Trophoblast cell (in vitro differentiated cells and primary cell): Measurements from ENCODE around the gene KRT3.
A peak's percentile ranks its signal among the peaks of the same experiment; 100 is the strongest.

Source experiments
- DNase-seq, 2 donors: peaks; one replicate each; pipeline ENCODE4 v3.0.0-alpha.2; 2016
- H2AFZ ChIP-seq: 2 replicates; pipeline ENCODE4 v1.6.1; 2013; ENCODE audit warnings: low read length, moderate library complexity, mild to moderate bottlenecking; ENCODE audit not compliant: insufficient read depth, poor library complexity
- H2AK5ac ChIP-seq: 2 replicates; pipeline ENCODE4 v1.6.1; 2013; ENCODE audit warnings: mild to moderate bottlenecking, low read length
- H2BK120ac ChIP-seq: 2 replicates; pipeline ENCODE4 v1.6.1; 2013; ENCODE audit warnings: low read length, mild to moderate bottlenecking, moderate library complexity; ENCODE audit not compliant: insufficient read depth, poor library complexity
- H2BK12ac ChIP-seq: 2 replicates; pipeline ENCODE4 v1.6.1; 2013; ENCODE audit warnings: mild to moderate bottlenecking, low read length, moderate library complexity
- H2BK5ac ChIP-seq: 2 replicates; pipeline ENCODE4 v1.6.1; 2013; ENCODE audit warnings: low read length, low read depth, moderate library complexity, mild to moderate bottlenecking; ENCODE audit not compliant: poor library complexity
- H3K14ac ChIP-seq: 2 replicates; pipeline ENCODE4 v1.6.1; 2013; ENCODE audit warnings: mild to moderate bottlenecking, low read length
- H3K18ac ChIP-seq: 2 replicates; pipeline ENCODE4 v1.6.1; 2013; ENCODE audit warnings: mild to moderate bottlenecking, low read length
- H3K23ac ChIP-seq: 2 replicates; pipeline ENCODE4 v1.6.1; 2013; ENCODE audit warnings: low read length
- H3K27ac ChIP-seq: 2 replicates; pipeline ENCODE4 v1.5.1; 2013; ENCODE audit warnings: low read depth, mild to moderate bottlenecking, inconsistent platforms, low read length, moderate library complexity
- H3K27me3 ChIP-seq: 2 replicates; pipeline ENCODE4 v1.6.1; 2013; ENCODE audit warnings: inconsistent platforms, mild to moderate bottlenecking, low read length, moderate library complexity; ENCODE audit not compliant: insufficient read depth
- H3K36me3 ChIP-seq, 2 experiments: 1 replicate in 1 of 2; 2 replicates in 1 of 2; pipeline ENCODE4 v1.6.1; 2013; ENCODE audit warnings: low read length in 2 of 2, mild to moderate bottlenecking in 2 of 2, moderate library complexity in 1 of 2; ENCODE audit not compliant: insufficient read depth in 2 of 2, control insufficient read depth in 1 of 2
- H3K4ac ChIP-seq: 2 replicates; pipeline ENCODE4 v1.6.1; 2013; ENCODE audit warnings: low read depth, mild to moderate bottlenecking, low read length, moderate library complexity
- H3K4me1 ChIP-seq, 2 experiments: 1 replicate in 1 of 2; 2 replicates in 1 of 2; pipeline ENCODE4 v1.6.1; 2013; ENCODE audit warnings: low read length in 2 of 2, mild to moderate bottlenecking in 2 of 2, moderate library complexity in 1 of 2; ENCODE audit not compliant: insufficient read depth in 2 of 2, control insufficient read depth in 1 of 2
- H3K4me2 ChIP-seq: 2 replicates; pipeline ENCODE4 v1.6.1; 2013; ENCODE audit warnings: inconsistent platforms, mild to moderate bottlenecking, low read length, moderate library complexity
- H3K4me3 ChIP-seq: 2 replicates; pipeline ENCODE4 v1.5.1; 2013; ENCODE audit warnings: mild to moderate bottlenecking, low read depth, low read length, inconsistent platforms
- H3K79me1 ChIP-seq: one replicate; pipeline ENCODE4 v1.6.1; 2013; ENCODE audit warnings: low read length
- H3K79me2 ChIP-seq: 2 replicates; pipeline ENCODE4 v1.6.1; 2013; ENCODE audit warnings: low read length, mild to moderate bottlenecking; ENCODE audit not compliant: control insufficient read depth, insufficient read depth, poor library complexity
- H3K9ac ChIP-seq: 2 replicates; pipeline ENCODE4 v1.6.1; 2013; ENCODE audit warnings: mild to moderate bottlenecking, low read length
- H3K9me3 ChIP-seq: 2 replicates; pipeline ENCODE4 v1.6.1; 2013; ENCODE audit warnings: low read depth, mild to moderate bottlenecking, control low read depth, inconsistent platforms, low read length; ENCODE audit not compliant: insufficient read depth
- H4K12ac ChIP-seq: 2 replicates; pipeline ENCODE4 v1.6.1; 2013; ENCODE audit warnings: low read depth, mild to moderate bottlenecking, low read length, moderate library complexity
- H4K8ac ChIP-seq: 2 replicates; pipeline ENCODE4 v1.6.1; 2013; ENCODE audit warnings: low read depth, mild to moderate bottlenecking, low read length, moderate library complexity
- H4K91ac ChIP-seq: one replicate; pipeline ENCODE4 v1.6.1; 2013; ENCODE audit warnings: low read depth, mild to moderate bottlenecking, low read length, moderate library complexity
- WGBS: extraction: QIAGEN DNeasy Blood & Tissue Kit; methylation state at CpG from one replicate; pipeline ENCODE4 v1.1.7; 2013; ENCODE audit warnings: missing lambda C conversion rate; ENCODE audit not compliant: insufficient read length, insufficient coverage; ENCODE audit errors: extremely low coverage; 5-methylcytosine and 5-hydroxymethylcytosine counted together

Gene KRT3

DNA sequence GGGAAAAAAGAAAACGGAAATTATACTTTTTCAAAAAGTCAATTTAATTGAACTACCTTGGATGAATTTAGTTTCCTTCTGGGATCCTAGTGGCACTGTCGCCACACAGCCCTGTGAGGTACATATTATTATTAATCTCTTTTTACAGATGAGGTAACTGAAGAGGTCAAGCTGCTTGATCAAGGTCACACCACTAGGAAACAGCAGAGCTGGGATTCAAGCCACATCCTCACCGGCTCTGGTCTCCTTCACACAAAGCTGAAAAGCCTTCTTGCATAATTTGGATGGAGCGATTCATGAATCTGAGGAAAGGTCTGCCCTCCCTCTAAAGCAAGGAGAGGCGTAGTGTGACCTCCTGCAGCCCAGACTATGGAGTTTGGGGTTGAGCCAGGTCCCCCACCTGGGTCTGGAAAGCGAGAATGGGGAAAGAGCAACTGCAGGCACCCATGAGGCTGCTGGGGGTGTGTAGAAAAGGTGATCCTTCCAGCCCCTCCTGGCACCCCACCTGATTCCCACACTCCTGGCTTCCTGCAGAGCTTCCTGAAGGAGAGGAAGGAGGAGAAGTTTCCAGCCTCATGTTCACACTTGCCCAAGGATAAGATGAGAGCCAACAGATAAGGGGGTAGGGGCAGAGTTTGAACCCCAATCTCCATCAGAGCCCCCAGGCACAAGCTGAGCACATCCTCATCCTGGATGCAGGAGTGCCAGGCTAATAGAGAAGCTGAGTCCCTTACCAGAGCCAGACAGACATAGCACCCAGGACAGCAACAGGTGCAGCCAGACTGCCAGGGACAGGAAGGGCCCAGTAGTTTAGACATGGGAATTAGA is 42.1 kb upstream of the KRT3 start:
- Histone ChIP-seq H3K9ac (no peak overlapping the region), H3K79me1 (no peaks in the 10 kb centered on the region), H2AFZ (no peak overlapping the region), H3K79me2 (no peaks in the 10 kb centered on the region), H3K14ac (no peak overlapping the region), H2BK12ac (no peak overlapping the region), H2BK120ac (no peak overlapping the region), H4K8ac (no peak overlapping the region), H3K4me3 (no peak overlapping the region), H3K9me3 (peaks cover 3% of the 10 kb centered on the region), H4K12ac (no peak overlapping the region), H2AK5ac (no peak overlapping the region), H3K27ac (no peak overlapping the region), H3K4me2 (no peak overlapping the region), H3K23ac (no peak overlapping the region), H3K36me3 (no peaks in the 10 kb centered on the region), H3K4me1 (peaks cover 3 to 4% of the 10 kb centered on the region in 2 experiments), H3K4ac (no peak overlapping the region), H2BK5ac (no peak overlapping the region), H3K27me3 (no peaks in the 10 kb centered on the region), H3K18ac (no peak overlapping the region), H4K91ac (no peak overlapping the region)
- no peak for DNase-seq
- WGBS = no CpG with 5 or more reads among the region's 6 CpGs

DNA sequence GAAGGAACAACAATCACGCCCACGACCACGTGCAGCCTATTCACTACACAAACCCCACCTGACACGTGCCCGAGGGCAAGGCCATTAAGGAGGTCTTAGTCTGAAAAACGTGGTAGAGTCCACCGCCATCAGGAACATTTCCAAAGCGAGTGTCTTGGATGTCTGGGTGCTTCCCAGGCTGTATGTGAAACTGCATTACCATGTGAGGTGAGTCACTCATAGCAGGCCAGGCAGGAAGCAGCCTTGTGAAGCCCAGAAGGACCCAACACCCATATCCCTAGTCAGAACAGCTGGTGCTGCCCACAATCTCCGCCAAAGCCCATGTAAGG is 41.5 kb upstream of the KRT3 start:
- H3K23ac ChIP-seq = no peak overlapping the region
- H3K9me3 ChIP-seq = peaks cover 4% of the 10 kb centered on the region
- no peak overlapping the region for H3K14ac ChIP-seq
- no peaks in the 10 kb centered on the region for H3K27me3 ChIP-seq
- peaks cover 3 to 4% of the 10 kb centered on the region in 2 experiments for H3K4me1 ChIP-seq
- H3K18ac ChIP-seq = no peak overlapping the region
- H3K4ac ChIP-seq = no peak overlapping the region
- no peak overlapping the region for H3K27ac ChIP-seq
- no CpG with 5 or more reads among the region's 9 CpGs for WGBS
- H3K4me3 ChIP-seq = no peak overlapping the region
- H3K79me2 ChIP-seq = no peaks in the 10 kb centered on the region
- H2BK5ac ChIP-seq = no peak overlapping the region
- DNase-seq = peak; percentile 17 to 42
- no peak overlapping the region for H4K12ac ChIP-seq
- no peak overlapping the region for H2BK120ac ChIP-seq
- no peak overlapping the region for H3K9ac ChIP-seq
- no peaks in the 10 kb centered on the region for H3K79me1 ChIP-seq
- no peak overlapping the region for H3K4me2 ChIP-seq
- no peak overlapping the region for H4K8ac ChIP-seq
- no peak overlapping the region for H2BK12ac ChIP-seq
- no peak overlapping the region for H2AK5ac ChIP-seq
- no peaks in the 10 kb centered on the region for H3K36me3 ChIP-seq
- no peak overlapping the region for H4K91ac ChIP-seq
- no peak overlapping the region for H2AFZ ChIP-seq

DNA sequence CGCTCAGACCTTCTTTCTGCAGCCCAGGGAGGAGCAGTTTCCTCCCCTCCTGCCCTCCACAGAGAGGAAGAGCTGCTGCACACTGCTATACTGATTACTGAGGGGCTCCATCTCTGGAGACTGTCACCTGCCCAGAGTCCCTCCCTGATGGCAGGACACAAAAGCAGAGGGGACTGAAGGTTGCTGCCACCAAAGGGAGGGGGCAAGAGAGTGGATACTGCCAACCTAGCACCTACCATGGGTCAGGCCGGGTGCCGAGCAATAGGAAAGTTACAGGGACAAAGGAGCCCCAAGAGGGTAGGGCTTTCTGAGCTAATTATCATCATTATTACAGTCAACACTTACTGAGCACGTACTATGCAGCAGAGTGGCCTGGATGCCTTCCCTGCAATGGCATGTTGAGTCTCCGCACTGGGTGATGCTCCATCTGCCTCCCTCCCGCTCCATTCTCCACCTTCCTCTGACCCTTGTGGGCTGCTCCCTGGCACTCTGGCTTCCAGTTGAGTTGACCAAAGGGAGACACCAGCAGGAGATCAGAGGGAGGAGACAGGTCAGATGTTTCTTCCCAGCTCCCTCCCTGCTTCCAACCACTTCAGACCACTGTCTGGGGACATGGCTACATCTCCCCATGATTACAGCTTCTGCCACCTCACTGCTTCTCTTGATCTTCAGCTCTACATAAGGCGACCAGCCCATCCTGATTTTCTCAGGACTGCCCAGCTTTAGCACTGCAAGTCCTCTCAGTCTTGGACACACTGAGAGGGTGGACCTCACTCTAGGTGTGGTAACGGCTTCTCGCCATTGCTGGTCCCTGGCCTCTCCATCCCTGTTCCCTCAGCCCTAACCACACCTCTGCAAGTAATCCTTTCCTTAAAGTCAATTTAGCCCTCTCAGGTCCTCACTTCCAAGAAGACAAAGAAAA is 40.8 kb upstream of the KRT3 start:
- H3K18ac ChIP-seq = no peak overlapping the region
- H2BK12ac ChIP-seq = no peak overlapping the region
- H3K36me3 ChIP-seq = no peaks in the 10 kb centered on the region
- H3K9me3 ChIP-seq = peaks cover 4% of the 10 kb centered on the region
- H4K12ac ChIP-seq = no peak overlapping the region
- no peaks in the 10 kb centered on the region for H3K27me3 ChIP-seq
- no peak overlapping the region for H3K4me3 ChIP-seq
- H2BK120ac ChIP-seq = no peak overlapping the region
- no peak overlapping the region for H2BK5ac ChIP-seq
- no peak for DNase-seq
- H3K79me2 ChIP-seq = no peaks in the 10 kb centered on the region
- H3K14ac ChIP-seq = no peak overlapping the region
- no peak overlapping the region for H3K4me2 ChIP-seq
- no peaks in the 10 kb centered on the region for H3K79me1 ChIP-seq
- H3K27ac ChIP-seq = no peak overlapping the region
- H2AFZ ChIP-seq = no peak overlapping the region
- no peak overlapping the region for H3K9ac ChIP-seq
- WGBS = no CpG with 5 or more reads among the region's 9 CpGs
- no peak overlapping the region for H4K91ac ChIP-seq
- peaks cover 3 to 4% of the 10 kb centered on the region in 2 experiments for H3K4me1 ChIP-seq
- H3K4ac ChIP-seq = no peak overlapping the region
- H4K8ac ChIP-seq = no peak overlapping the region
- H3K23ac ChIP-seq = no peak overlapping the region
- H2AK5ac ChIP-seq = no peak overlapping the region

DNA sequence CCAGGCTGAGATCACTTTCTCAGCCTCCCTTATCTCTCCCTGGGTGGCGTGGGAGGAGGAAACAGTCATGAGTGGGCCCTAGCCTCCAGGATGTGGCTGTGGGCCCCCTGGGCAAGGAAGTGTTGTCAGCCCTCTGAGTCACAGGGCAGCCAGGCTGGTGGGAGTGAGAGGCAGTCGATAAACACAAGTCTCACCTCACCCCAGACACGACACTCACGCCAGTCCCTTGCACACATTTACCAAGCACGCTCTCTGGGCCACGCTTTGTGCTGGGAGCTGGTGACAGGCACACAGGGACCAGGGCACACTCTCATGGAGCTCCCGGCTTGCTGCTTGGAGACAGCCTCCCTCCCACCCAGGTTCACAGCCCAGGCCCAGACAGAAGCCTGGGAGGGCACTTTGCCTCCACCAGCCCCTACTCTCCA is 40.1 kb upstream of the KRT3 start:
- Histone ChIP-seq H3K18ac (no peak overlapping the region), H3K79me2 (no peaks in the 10 kb centered on the region), H3K79me1 (no peaks in the 10 kb centered on the region), H2BK5ac (no peak overlapping the region), H3K9ac (no peak overlapping the region), H2AFZ (no peak overlapping the region), H3K36me3 (no peaks in the 10 kb centered on the region), H2BK120ac (no peak overlapping the region), H4K8ac (no peak overlapping the region), H3K4me2 (no peak overlapping the region), H3K27me3 (no peaks in the 10 kb centered on the region), H2AK5ac (no peak overlapping the region), H3K14ac (no peak overlapping the region), H3K27ac (no peak overlapping the region), H4K91ac (no peak overlapping the region), H3K9me3 (peaks cover 4% of the 10 kb centered on the region), H3K4me3 (no peak overlapping the region), H3K4ac (no peak overlapping the region), H4K12ac (no peak overlapping the region), H3K4me1 (peaks cover 3 to 4% of the 10 kb centered on the region in 2 experiments), H2BK12ac (no peak overlapping the region), H3K23ac (no peak overlapping the region)
- WGBS = no CpG with 5 or more reads among the region's 7 CpGs
- DNase-seq = no peak
